NCI-H2107 treated with DMSO at 0.1 percent for 48 hours (cell line): ENCODE data around the gene SYT7.

Experiments used
- DNase-seq: peaks from one replicate; lab custom pipeline; 2025; ENCODE audit not compliant: unreplicated experiment; lab: John Stamatoyannopoulos, UW

Gene SYT7

GRCh38 chr11:61518032-61518795, 62.7 kb downstream of the SYT7 start:
- no peak for DNase-seq

GRCh38 chr11:61516675-61517572, 64.0 kb downstream of the SYT7 start:
- no peak for DNase-seq

- no peak for DNase-seq
Measured at GRCh38 chr11:61516191-61516590, 64.7 kb downstream of the SYT7 start.

- no peak for DNase-seq
Measured at GRCh38 chr11:61515686-61516085, 65.2 kb downstream of the SYT7 start.

- DNase-seq = no peak
Measured at GRCh38 chr11:61514050-61514917, 66.6 kb downstream of the SYT7 start.

GRCh38 chr11:61513143-61513765, 67.6 kb downstream of the SYT7 start:
- no peak for DNase-seq

GRCh38 chr11:61512435-61512834, 68.4 kb downstream of the SYT7 start:
- peak; percentile 83 for DNase-seq

GRCh38 chr11:61511383-61511782, 69.5 kb downstream of the SYT7 start:
- no peak for DNase-seq

- no peak for DNase-seq
Measured at GRCh38 chr11:61510974-61511373, 69.9 kb downstream of the SYT7 start.

- DNase-seq = no peak
Measured at GRCh38 chr11:61510166-61510919, 70.5 kb downstream of the SYT7 start.

GRCh38 chr11:61509043-61510029, 71.5 kb downstream of the SYT7 start:
- no peak for DNase-seq

- DNase-seq = no peak
Measured at GRCh38 chr11:61507962-61508861, 72.7 kb downstream of the SYT7 start, which contains the start of gene LRRC10B. Gene LRRC10B, plus strand, starts transcription at chr11:61508749. Its CDS starts 250 bp downstream, at chr11:61508999.

GRCh38 chr11:61507012-61507768, 73.7 kb downstream of the SYT7 start:
- no peak for DNase-seq

GRCh38 chr11:61505640-61506155, 75.2 kb downstream of the SYT7 start:
- no peak for DNase-seq

- no peak for DNase-seq
Measured at GRCh38 chr11:61505106-61505505, 75.8 kb downstream of the SYT7 start.

- DNase-seq = no peak
Measured at GRCh38 chr11:61503135-61503770, 77.6 kb downstream of the SYT7 start.
